ENCODE measurements around the gene TM4SF5. TPM values are rescaled to one million over a fixed set of nuclear protein-coding genes. Genes with fewer than 3 reads are reported as not detected.

Gene TM4SF5
- polyA plus RNA-seq, 1 experiment, result not detected

GRCh38 chr17:4742629-4743028 is 29.1 kb upstream of the TM4SF5 start:
- DNase-seq (ENCODE audit: low read depth, low spot score), result no peak
- Histone ChIP-seq H3K27ac (ENCODE audit: low read depth, low read length) (no peak overlapping the region), H3K27me3 (ENCODE audit: control insufficient read depth, insufficient read depth, low read length) (peaks cover 79% of the 10 kb centered on the region), H3K9me3 (ENCODE audit: control insufficient read depth, insufficient read depth, low read length) (peaks cover 5% of the 10 kb centered on the region; the same call in 1 of the 2 replicates), H3K4me3 (ENCODE audit: low read depth, low read length) (no peak overlapping the region)
- ChIA-PET CTCF (no interaction called here), POLR2A (no interaction called here)
- TF ChIP-seq, protein P1, sequence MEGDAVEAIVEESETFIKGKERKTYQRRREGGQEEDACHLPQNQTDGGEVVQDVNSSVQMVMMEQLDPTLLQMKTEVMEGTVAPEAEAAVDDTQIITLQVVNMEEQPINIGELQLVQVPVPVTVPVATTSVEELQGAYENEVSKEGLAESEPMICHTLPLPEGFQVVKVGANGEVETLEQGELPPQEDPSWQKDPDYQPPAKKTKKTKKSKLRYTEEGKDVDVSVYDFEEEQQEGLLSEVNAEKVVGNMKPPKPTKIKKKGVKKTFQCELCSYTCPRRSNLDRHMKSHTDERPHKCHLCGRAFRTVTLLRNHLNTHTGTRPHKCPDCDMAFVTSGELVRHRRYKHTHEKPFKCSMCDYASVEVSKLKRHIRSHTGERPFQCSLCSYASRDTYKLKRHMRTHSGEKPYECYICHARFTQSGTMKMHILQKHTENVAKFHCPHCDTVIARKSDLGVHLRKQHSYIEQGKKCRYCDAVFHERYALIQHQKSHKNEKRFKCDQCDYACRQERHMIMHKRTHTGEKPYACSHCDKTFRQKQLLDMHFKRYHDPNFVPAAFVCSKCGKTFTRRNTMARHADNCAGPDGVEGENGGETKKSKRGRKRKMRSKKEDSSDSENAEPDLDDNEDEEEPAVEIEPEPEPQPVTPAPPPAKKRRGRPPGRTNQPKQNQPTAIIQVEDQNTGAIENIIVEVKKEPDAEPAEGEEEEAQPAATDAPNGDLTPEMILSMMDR (IDR thresholded peaks at IDR 0.05; ENCODE audit: low read depth, low read length), result no peak

- Histone ChIP-seq H3K27me3 (ENCODE audit: control insufficient read depth, insufficient read depth, low read length) (peaks cover 80% of the 10 kb centered on the region), H3K9me3 (ENCODE audit: control insufficient read depth, insufficient read depth, low read length) (peaks cover 5% of the 10 kb centered on the region; the same call in 1 of the 2 replicates), H3K4me3 (ENCODE audit: low read depth, low read length) (no peak overlapping the region), H3K27ac (ENCODE audit: low read depth, low read length) (no peak overlapping the region)
- DNase-seq (ENCODE audit: low read depth, low spot score), result no peak
- ChIA-PET POLR2A (no interaction called here), CTCF (no interaction called here)
- TF ChIP-seq, protein P1 (IDR thresholded peaks at IDR 0.05; ENCODE audit: low read depth, low read length), result no peak
Observed at GRCh38 chr17:4743216-4743615, 28.5 kb upstream of the TM4SF5 start.

DNA sequence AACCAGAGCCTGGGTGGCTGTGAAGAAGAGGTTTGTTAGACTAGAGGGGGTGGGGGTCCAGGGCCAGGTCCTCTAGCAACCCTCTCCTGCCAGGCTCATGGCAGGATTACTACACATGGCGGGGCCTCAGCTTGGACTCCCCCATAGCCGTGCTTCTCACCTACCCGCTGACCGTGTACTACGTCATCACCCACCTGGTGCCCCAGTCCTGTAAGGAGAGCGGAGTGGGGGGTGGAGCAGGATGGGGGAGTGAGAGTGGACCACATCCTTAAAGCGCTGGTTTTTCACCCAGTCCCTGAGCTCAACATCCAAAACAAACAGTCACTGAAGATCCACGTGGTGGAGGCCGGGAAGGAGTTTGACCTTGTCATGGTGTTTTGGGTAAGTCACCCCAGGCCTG is 27.8 kb upstream of the TM4SF5 start:
- Histone ChIP-seq H3K27me3 (ENCODE audit: control insufficient read depth, insufficient read depth, low read length) (peaks cover 78% of the 10 kb centered on the region), H3K4me3 (ENCODE audit: low read depth, low read length) (no peak overlapping the region), H3K9me3 (ENCODE audit: control insufficient read depth, insufficient read depth, low read length) (peaks cover 5% of the 10 kb centered on the region; the same call in 1 of the 2 replicates), H3K27ac (ENCODE audit: low read depth, low read length) (no peak overlapping the region)
- no peak for DNase-seq (ENCODE audit: low read depth, low spot score)
- CTCF ChIA-PET, result no interaction called here
- TF ChIP-seq, protein P1 (IDR thresholded peaks at IDR 0.05; ENCODE audit: low read depth, low read length), result no peak
- POLR2A ChIA-PET, result no interaction called here

- TF ChIP-seq, protein P1 (IDR thresholded peaks at IDR 0.05; ENCODE audit: low read depth, low read length), result no peak
- Histone ChIP-seq H3K9me3 (ENCODE audit: control insufficient read depth, insufficient read depth, low read length) (no peaks in the 10 kb centered on the region), H3K4me3 (ENCODE audit: low read depth, low read length) (no peak overlapping the region), H3K27me3 (ENCODE audit: control insufficient read depth, insufficient read depth, low read length) (peaks cover 76% of the 10 kb centered on the region), H3K27ac (ENCODE audit: low read depth, low read length) (no peak overlapping the region)
- POLR2A ChIA-PET, result no interaction called here
- CTCF ChIA-PET, result no interaction called here
- no peak for DNase-seq (ENCODE audit: low read depth, low spot score)
Observed at GRCh38 chr17:4744999-4745969, 26.4 kb upstream of the TM4SF5 start.

DNA sequence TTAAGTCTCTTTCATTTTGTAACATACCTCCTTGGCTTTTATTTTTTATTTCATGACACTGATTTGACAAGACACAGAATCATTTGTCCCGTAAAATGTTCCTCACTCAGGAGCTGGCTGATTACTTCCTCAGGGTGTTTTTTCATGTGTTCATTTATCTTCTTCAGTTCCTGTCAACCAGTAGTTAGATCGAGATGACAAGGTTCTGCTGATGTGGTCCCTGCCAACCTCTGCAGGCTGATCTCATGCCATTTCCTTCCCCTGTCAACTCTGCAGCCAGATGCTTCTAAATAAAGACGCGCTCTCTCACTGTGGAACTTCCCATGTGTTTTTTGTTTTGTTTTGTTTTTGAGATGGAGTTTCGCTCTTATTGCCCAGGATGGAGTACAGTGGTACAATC is 23.8 kb upstream of the TM4SF5 start:
- TF ChIP-seq, protein P1 (IDR thresholded peaks at IDR 0.05; ENCODE audit: low read depth, low read length), result no peak
- CTCF ChIA-PET, result no interaction called here
- POLR2A ChIA-PET, result interaction anchor here (1.1 kb wide), 1 partner anchor 48 kb away, joined by 7 read pairs; the partner anchor contains the start of gene PSMB6
- no peak overlapping the region for H3K27ac ChIP-seq (ENCODE audit: low read depth, low read length)
- no peak overlapping the region for H3K4me3 ChIP-seq (ENCODE audit: low read depth, low read length)
- peaks cover 57% of the 10 kb centered on the region for H3K27me3 ChIP-seq (ENCODE audit: control insufficient read depth, insufficient read depth, low read length)
- DNase-seq (ENCODE audit: low read depth, low spot score), result no peak
- no peaks in the 10 kb centered on the region for H3K9me3 ChIP-seq (ENCODE audit: control insufficient read depth, insufficient read depth, low read length)

Measured in AG04450 (cell line).